Measurements from ENCODE around the gene SIGLEC8.

Gene SIGLEC8

DNA sequence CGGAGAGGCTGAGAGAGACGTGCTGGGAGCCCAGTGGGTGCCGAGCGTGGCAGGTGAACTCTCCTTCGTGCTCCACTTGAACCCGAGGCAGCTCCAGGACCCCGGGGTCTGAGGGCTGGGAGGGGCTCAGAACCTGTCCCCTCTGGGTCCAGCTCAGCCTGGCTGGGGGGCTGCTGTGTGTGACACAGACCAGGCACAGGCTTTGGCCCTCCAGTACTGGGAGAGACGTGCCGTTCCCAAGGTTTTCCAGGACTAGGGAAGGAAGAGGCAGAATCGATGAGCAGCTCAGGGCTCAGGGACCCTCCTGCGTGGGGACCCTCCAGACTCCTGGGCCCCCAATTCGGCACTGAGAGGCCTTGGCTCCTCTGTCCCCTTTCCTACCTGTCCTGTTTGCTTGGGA is 43.1 kb downstream of the SIGLEC8 start:
- in situ Hi-C loops (cut with MboI; ENCODE audit: low pct_unique_long_range_greater_than_20kb, low sequenced_read_pairs, unreplicated experiment): no loop called here
- DNase-seq (ENCODE audit: low spot score): no peak
- TF ChIP-seq, protein P1, sequence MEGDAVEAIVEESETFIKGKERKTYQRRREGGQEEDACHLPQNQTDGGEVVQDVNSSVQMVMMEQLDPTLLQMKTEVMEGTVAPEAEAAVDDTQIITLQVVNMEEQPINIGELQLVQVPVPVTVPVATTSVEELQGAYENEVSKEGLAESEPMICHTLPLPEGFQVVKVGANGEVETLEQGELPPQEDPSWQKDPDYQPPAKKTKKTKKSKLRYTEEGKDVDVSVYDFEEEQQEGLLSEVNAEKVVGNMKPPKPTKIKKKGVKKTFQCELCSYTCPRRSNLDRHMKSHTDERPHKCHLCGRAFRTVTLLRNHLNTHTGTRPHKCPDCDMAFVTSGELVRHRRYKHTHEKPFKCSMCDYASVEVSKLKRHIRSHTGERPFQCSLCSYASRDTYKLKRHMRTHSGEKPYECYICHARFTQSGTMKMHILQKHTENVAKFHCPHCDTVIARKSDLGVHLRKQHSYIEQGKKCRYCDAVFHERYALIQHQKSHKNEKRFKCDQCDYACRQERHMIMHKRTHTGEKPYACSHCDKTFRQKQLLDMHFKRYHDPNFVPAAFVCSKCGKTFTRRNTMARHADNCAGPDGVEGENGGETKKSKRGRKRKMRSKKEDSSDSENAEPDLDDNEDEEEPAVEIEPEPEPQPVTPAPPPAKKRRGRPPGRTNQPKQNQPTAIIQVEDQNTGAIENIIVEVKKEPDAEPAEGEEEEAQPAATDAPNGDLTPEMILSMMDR (IDR thresholded peaks at IDR 0.05; ENCODE audit: extremely low read depth, insufficient read depth, missing control alignments): no peak

DNA sequence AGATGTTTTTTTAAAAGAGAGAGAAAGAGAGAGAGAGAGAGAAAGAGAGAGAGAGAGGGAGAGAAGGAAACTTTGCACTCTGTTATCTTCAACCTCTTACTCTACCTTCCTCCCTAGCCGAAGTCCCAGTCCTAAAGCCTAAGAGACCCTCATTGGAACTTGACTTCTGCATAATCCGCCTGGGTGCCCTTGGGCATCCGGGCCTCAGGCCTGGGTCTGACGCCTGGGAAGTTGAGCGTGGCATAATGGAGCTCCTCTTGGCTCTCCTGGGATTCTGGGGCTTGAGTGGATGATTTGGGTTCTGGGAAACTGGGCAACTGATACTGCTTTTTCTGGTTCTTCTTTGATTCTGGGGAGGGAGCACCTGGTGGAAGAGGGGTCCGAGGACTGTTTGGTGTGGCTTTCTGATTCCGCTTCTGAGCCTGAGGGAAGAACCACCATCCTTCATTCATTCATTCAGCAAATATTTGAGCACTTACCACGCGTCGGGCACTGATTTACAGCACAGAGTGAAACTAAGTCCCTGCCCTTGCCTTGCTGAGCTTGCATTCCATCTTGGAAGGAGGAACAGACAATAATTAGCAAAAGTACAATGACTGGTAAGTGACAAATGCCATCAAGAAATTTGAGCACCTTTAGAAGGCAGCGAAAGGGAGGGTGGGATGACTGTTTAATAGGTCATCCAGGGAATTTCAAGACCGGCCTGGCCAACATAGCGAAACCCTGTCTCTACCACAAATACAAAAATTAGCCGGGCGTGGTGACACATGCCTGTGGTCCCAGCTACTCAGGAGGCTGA is 47.1 kb downstream of the SIGLEC8 start:
- in situ Hi-C loops (cut with MboI; ENCODE audit: low pct_unique_long_range_greater_than_20kb, low sequenced_read_pairs, unreplicated experiment): no loop called here

DNA sequence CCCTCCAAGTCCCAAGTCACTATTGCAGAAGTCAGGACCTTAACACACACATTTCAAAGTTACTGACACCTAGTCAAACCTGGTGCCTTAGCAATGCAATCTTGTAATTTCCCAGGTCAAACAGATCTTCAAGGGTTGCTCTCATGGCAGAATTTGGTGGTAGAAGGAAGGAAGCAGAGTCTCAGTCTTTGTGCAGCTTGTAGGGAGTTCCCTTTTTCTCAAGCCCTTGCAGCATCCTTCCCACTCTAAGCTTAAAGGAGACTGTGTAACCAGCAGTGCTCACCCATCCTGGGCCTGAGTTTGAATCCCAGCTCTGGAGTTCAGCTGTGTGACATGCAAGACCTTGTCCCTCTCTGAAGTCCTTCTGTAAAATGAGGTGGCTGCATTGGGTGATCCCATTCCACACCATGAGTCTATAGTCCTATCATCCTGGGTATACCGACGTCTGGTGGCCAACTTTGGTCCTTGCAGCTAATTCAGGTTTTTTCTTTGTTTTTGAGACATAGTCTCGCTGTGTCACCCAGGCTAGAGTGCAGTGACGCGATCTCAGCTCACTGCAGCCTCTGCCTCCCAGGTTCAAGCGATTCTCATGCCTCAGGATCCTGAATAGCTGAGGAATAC is 50.6 kb downstream of the SIGLEC8 start:
- in situ Hi-C loops (cut with MboI; ENCODE audit: low pct_unique_long_range_greater_than_20kb, low sequenced_read_pairs, unreplicated experiment): no loop called here
- TF ChIP-seq, protein P1 (IDR thresholded peaks at IDR 0.05; ENCODE audit: extremely low read depth, insufficient read depth, missing control alignments): peak; percentile 17
- DNase-seq (ENCODE audit: low spot score): no peak

More for the DNA sequence above, 47.1 kb downstream of the SIGLEC8 start:
- DNase-seq (ENCODE audit: low spot score): no peak
- TF ChIP-seq, protein P1 (IDR thresholded peaks at IDR 0.05; ENCODE audit: extremely low read depth, insufficient read depth, missing control alignments): no peak

DNA sequence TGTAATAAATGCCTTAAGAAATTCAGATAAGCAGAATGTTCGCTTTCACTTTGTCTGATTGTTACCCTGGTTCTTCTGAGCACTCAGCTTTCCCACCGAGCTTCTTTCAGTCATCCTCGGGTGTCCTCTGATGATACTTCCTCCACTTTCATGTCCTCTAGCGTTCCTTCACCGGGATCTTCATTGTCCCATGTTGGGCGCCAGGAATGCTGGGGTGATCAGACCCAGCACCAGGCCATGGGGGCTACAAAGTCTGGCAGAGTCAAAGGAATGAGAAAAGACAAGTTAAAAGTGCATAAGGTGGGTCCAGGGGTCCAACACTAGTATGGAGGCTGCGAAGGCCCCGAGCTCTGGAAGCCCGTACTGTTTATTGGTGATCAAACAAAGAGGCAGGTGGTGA is 56.1 kb downstream of the SIGLEC8 start:
- in situ Hi-C loops (cut with MboI; ENCODE audit: low pct_unique_long_range_greater_than_20kb, low sequenced_read_pairs, unreplicated experiment): no loop called here
- no peak for DNase-seq (ENCODE audit: low spot score)
- TF ChIP-seq, protein P1 (IDR thresholded peaks at IDR 0.05; ENCODE audit: extremely low read depth, insufficient read depth, missing control alignments): no peak
